ENCODE data around the gene AKAP9. TPM values are rescaled to one million over a fixed set of nuclear protein-coding genes. Genes with fewer than 3 reads are reported as not detected.

Gene AKAP9
- polyA plus RNA-seq, 1 donor (not counting 4 experiments of a cell fraction or from before 2014, with no cell fraction given) = 19.0 TPM

DNA sequence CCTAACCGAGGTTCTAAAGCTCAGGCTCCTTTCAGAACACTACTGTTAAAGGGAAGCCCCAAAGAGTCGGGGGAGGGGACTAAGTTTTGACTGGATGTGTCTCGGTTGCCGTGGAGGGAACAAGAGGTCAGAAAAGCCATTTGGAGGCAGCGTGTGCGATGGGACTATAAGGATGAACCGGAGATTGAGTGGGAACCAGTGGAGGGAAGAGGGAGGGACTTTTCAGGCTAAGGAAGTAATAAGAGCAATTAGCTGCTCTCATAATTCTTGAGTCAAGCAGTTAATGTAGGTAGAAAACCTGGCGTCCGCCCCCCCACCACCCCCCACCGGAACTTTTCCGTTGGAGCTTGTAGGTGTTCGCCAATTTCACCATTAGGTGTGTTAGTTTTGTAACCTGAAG lies 491 bp upstream of the AKAP9 start:
- peak overlapping the region; percentile 92 for H3K27ac ChIP-seq (ENCODE audit: control insufficient read depth, insufficient read depth, low read length)
- peak overlapping the region; percentile 95 for H3K9ac ChIP-seq (ENCODE audit: control insufficient read depth, extremely low read depth, insufficient read depth, low read length)
- H3K9me1 ChIP-seq (ENCODE audit: control insufficient read depth, extremely low read depth, insufficient read depth, low read length) = no peaks in the 10 kb centered on the region
- H4K20me1 ChIP-seq (ENCODE audit: control insufficient read depth, extremely low read depth, insufficient read depth, low read length) = no peaks in the 10 kb centered on the region
- H3K4me1 ChIP-seq (ENCODE audit: control insufficient read depth, extremely low read depth, insufficient read depth, low read length) = peaks cover 7% of the 10 kb centered on the region
- H3K9me3 ChIP-seq (ENCODE audit: control insufficient read depth, low read depth, low read length) = no peaks in the 10 kb centered on the region
- H3K27me3 ChIP-seq (ENCODE audit: control insufficient read depth, extremely low read depth, insufficient read depth, low read length) = no peaks in the 10 kb centered on the region
- TF ChIP-seq, protein P1, sequence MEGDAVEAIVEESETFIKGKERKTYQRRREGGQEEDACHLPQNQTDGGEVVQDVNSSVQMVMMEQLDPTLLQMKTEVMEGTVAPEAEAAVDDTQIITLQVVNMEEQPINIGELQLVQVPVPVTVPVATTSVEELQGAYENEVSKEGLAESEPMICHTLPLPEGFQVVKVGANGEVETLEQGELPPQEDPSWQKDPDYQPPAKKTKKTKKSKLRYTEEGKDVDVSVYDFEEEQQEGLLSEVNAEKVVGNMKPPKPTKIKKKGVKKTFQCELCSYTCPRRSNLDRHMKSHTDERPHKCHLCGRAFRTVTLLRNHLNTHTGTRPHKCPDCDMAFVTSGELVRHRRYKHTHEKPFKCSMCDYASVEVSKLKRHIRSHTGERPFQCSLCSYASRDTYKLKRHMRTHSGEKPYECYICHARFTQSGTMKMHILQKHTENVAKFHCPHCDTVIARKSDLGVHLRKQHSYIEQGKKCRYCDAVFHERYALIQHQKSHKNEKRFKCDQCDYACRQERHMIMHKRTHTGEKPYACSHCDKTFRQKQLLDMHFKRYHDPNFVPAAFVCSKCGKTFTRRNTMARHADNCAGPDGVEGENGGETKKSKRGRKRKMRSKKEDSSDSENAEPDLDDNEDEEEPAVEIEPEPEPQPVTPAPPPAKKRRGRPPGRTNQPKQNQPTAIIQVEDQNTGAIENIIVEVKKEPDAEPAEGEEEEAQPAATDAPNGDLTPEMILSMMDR (optimal IDR thresholded peaks at IDR 0.05 in 1 of 3, IDR thresholded peaks at IDR 0.05 in 1 of 3, conservative IDR thresholded peaks at IDR 0.05 in 1 of 3; ENCODE audit: extremely low read depth in 1 of 3, insufficient read depth in 2 of 3, low read length in 3 of 3) = no peak
- TF ChIP-seq EZH2 (IDR thresholded peaks at IDR 0.05; ENCODE audit: low read length) = no peak
- peak overlapping the region; percentile 94 for H3K4me2 ChIP-seq (ENCODE audit: control insufficient read depth, extremely low read depth, insufficient read depth, low read depth, low read length)
- dilution Hi-C loops (cut with MboI; ENCODE audit: extremely low pct_ligation_motif_present, low sequenced_read_pairs) = no loop called here
- FAIRE-seq (peak; percentile 60), DNase-seq (ENCODE audit: low read depth, low spot score) (no peak)
- H3K79me2 ChIP-seq (ENCODE audit: control insufficient read depth, insufficient read depth, low read length) = peaks cover 32% of the 10 kb centered on the region
- no peaks in the 10 kb centered on the region for H3K36me3 ChIP-seq (ENCODE audit: control insufficient read depth in 2 of 2, extremely low read depth in 1 of 2, insufficient read depth in 2 of 2, low read length in 2 of 2)
- H3K4me3 ChIP-seq (ENCODE audit: control insufficient read depth in 2 of 3, extremely low read depth in 1 of 3, insufficient read depth in 2 of 3, low read depth in 1 of 3, low read length in 3 of 3) = peak overlapping the region; percentile 60 to 94 (median 68)
- peak overlapping the region; percentile 98 for H2AFZ ChIP-seq (ENCODE audit: control insufficient read depth, low read length)

- Histone ChIP-seq H3K4me3 (ENCODE audit: control insufficient read depth in 2 of 3, extremely low read depth in 1 of 3, insufficient read depth in 2 of 3, low read depth in 1 of 3, low read length in 3 of 3) (peak overlapping the region; percentile 60 to 94 (median 68)), H3K36me3 (ENCODE audit: control insufficient read depth in 2 of 2, extremely low read depth in 1 of 2, insufficient read depth in 2 of 2, low read length in 2 of 2) (no peaks in the 10 kb centered on the region), H2AFZ (ENCODE audit: control insufficient read depth, low read length) (peak overlapping the region; percentile 98), H3K4me2 (ENCODE audit: control insufficient read depth, extremely low read depth, insufficient read depth, low read depth, low read length) (peak overlapping the region; percentile 94), H3K4me1 (ENCODE audit: control insufficient read depth, extremely low read depth, insufficient read depth, low read length) (peaks cover 7% of the 10 kb centered on the region), H3K9me1 (ENCODE audit: control insufficient read depth, extremely low read depth, insufficient read depth, low read length) (no peaks in the 10 kb centered on the region), H3K9me3 (ENCODE audit: control insufficient read depth, low read depth, low read length) (no peaks in the 10 kb centered on the region), H4K20me1 (ENCODE audit: control insufficient read depth, extremely low read depth, insufficient read depth, low read length) (no peaks in the 10 kb centered on the region), H3K27me3 (ENCODE audit: control insufficient read depth, extremely low read depth, insufficient read depth, low read length) (no peaks in the 10 kb centered on the region), H3K9ac (ENCODE audit: control insufficient read depth, extremely low read depth, insufficient read depth, low read length) (peak overlapping the region; percentile 95), H3K27ac (ENCODE audit: control insufficient read depth, insufficient read depth, low read length) (peak overlapping the region; percentile 92), H3K79me2 (ENCODE audit: control insufficient read depth, insufficient read depth, low read length) (peaks cover 42% of the 10 kb centered on the region)
- DNase-seq (ENCODE audit: low read depth, low spot score) = no peak
- TF ChIP-seq, protein P1 (optimal IDR thresholded peaks at IDR 0.05 in 1 of 3, IDR thresholded peaks at IDR 0.05 in 1 of 3, conservative IDR thresholded peaks at IDR 0.05 in 1 of 3; ENCODE audit: extremely low read depth in 1 of 3, insufficient read depth in 2 of 3, low read length in 3 of 3) = no peak
- TF ChIP-seq EZH2 (IDR thresholded peaks at IDR 0.05; ENCODE audit: low read length) = no peak
- dilution Hi-C loops (cut with MboI; ENCODE audit: extremely low pct_ligation_motif_present, low sequenced_read_pairs) = no loop called here
- peak; percentile 67 for FAIRE-seq
Measured at GRCh38 chr7:91941450-91941849, 788 bp downstream of the AKAP9 start.
